Fibroblast of pulmonary artery (primary cell): Measurements from ENCODE around the gene CAPZA2.

Experiments used
- DNase-seq: peaks from one replicate; pipeline ENCODE4 v3.0.0-alpha.2; 2010; ENCODE audit warnings: low read depth
- H3K4me3 ChIP-seq: replicated peaks from 2 replicates; pipeline ENCODE4 v1.5.1; 2011; ENCODE audit warnings: low read depth, mild to moderate bottlenecking, control low read depth, low read length, moderate library complexity
- CTCF ChIP-seq: IDR thresholded peaks from 2 replicates; pipeline ENCODE4 v1.5.1; 2011; ENCODE audit warnings: mild to moderate bottlenecking, control low read depth, low read length, inconsistent platforms; ENCODE audit errors: missing control alignments

The CAPZA2 gene

GRCh38 chr7:116888895-116889294 lies 26.5 kb downstream of the CAPZA2 start:
- no peak for TF ChIP-seq CTCF
- H3K4me3 ChIP-seq: no peak overlapping the region
- no peak for DNase-seq

GRCh38 chr7:116895849-116896248 lies 33.5 kb downstream of the CAPZA2 start:
- no peak for DNase-seq
- H3K4me3 ChIP-seq: no peak overlapping the region
- no peak for TF ChIP-seq CTCF

- no peak overlapping the region for H3K4me3 ChIP-seq
- DNase-seq: no peak
- TF ChIP-seq CTCF: no peak
Measured at GRCh38 chr7:116897661-116898060, 35.3 kb downstream of the CAPZA2 start.

GRCh38 chr7:116899308-116899707 lies 36.9 kb downstream of the CAPZA2 start:
- H3K4me3 ChIP-seq: no peak overlapping the region
- no peak for TF ChIP-seq CTCF
- peak; percentile 46 for DNase-seq

GRCh38 chr7:116901143-116901542 lies 38.8 kb downstream of the CAPZA2 start:
- DNase-seq: no peak
- H3K4me3 ChIP-seq: no peak overlapping the region
- no peak for TF ChIP-seq CTCF

- no peak overlapping the region for H3K4me3 ChIP-seq
- TF ChIP-seq CTCF: no peak
- no peak for DNase-seq
Measured at GRCh38 chr7:116902867-116903266, 40.5 kb downstream of the CAPZA2 start.

GRCh38 chr7:116906391-116906790 lies 44.0 kb downstream of the CAPZA2 start:
- no peak for DNase-seq
- no peak overlapping the region for H3K4me3 ChIP-seq
- no peak for TF ChIP-seq CTCF
